Stimulated activated naive CD8-positive, alpha-beta T cell treated with anti-CD3 and anti-CD28 coated beads, Interleukin-15, amount 100 ng/mL, for 72 hours (primary cell): ENCODE measurements around the gene NFASC.

Source experiments
- ATAC-seq: fragments of 150-1000 bp; cut with Tn5 transposase; 2 replicates; pipeline ENCODE4 v1.10.0; 2021; ENCODE audit warnings: mild to moderate bottlenecking, moderate library complexity
- DNase-seq, 2 donors: peaks; one replicate each; pipeline ENCODE4 v3.0.0; 2021 to 2022
- H3K27ac Mint-ChIP-seq, 2 donors: one replicate each; pipeline ENCODE4 v1.8.0; 2022; ENCODE audit warnings: mild to moderate bottlenecking in 2 of 2, mixed read lengths in 2 of 2, moderate library complexity in 2 of 2
- H3K27me3 Mint-ChIP-seq: one replicate; pipeline ENCODE4 v1.8.0; 2022; ENCODE audit warnings: mixed read lengths
- H3K4me1 Mint-ChIP-seq: one replicate; pipeline ENCODE4 v1.8.0; 2022; ENCODE audit warnings: mild to moderate bottlenecking, mixed read lengths
- H3K4me3 Mint-ChIP-seq, 2 donors: one replicate each; pipeline ENCODE4 v1.8.0; 2022; ENCODE audit warnings: mild to moderate bottlenecking in 2 of 2, mixed read lengths in 2 of 2, moderate library complexity in 1 of 2
- H3K9me3 Mint-ChIP-seq, 2 donors: one replicate each; pipeline ENCODE4 v1.8.0; 2022; ENCODE audit warnings: mixed read lengths in 2 of 2

Gene NFASC

GRCh38 chr1:204924013-204924759, 53.5 kb downstream of the NFASC start:
- Mint-ChIP-seq H3K4me1 (no peaks in the 10 kb centered on the region), H3K4me3 (no peak overlapping the region)
- no peak for DNase-seq

GRCh38 chr1:204925701-204926100, 55.0 kb downstream of the NFASC start:
- Mint-ChIP-seq H3K4me3 (no peak overlapping the region), H3K9me3 (no peaks in the 10 kb centered on the region), H3K4me1 (no peaks in the 10 kb centered on the region), H3K27ac (no peak overlapping the region), H3K27me3 (peaks cover 19% of the 10 kb centered on the region)
- no peak for DNase-seq
- no peak for ATAC-seq

More at GRCh38 chr1:204924013-204924759, 53.5 kb downstream of the NFASC start:
- Mint-ChIP-seq H3K27me3 (peaks cover 32% of the 10 kb centered on the region), H3K9me3 (no peaks in the 10 kb centered on the region), H3K27ac (no peak overlapping the region)
- no peak for ATAC-seq

GRCh38 chr1:204927673-204928641, 57.3 kb downstream of the NFASC start:
- peaks cover 6% of the 10 kb centered on the region for H3K27me3 Mint-ChIP-seq
- H3K4me3 Mint-ChIP-seq, result no peak overlapping the region
- DNase-seq (no peak), ATAC-seq (no peak)
- H3K27ac Mint-ChIP-seq, result no peak overlapping the region
- H3K9me3 Mint-ChIP-seq, result no peaks in the 10 kb centered on the region
- no peaks in the 10 kb centered on the region for H3K4me1 Mint-ChIP-seq

GRCh38 chr1:204928671-204929486, 58.2 kb downstream of the NFASC start:
- H3K27ac Mint-ChIP-seq, result no peak overlapping the region
- H3K27me3 Mint-ChIP-seq, result no peaks in the 10 kb centered on the region
- no peaks in the 10 kb centered on the region for H3K9me3 Mint-ChIP-seq
- no peak overlapping the region for H3K4me3 Mint-ChIP-seq
- DNase-seq (no peak), ATAC-seq (no peak)
- no peaks in the 10 kb centered on the region for H3K4me1 Mint-ChIP-seq

- Mint-ChIP-seq H3K27me3 (no peaks in the 10 kb centered on the region), H3K9me3 (no peaks in the 10 kb centered on the region), H3K27ac (no peak overlapping the region), H3K4me1 (no peaks in the 10 kb centered on the region), H3K4me3 (no peak overlapping the region)
- ATAC-seq, result no peak
- DNase-seq, result no peak
Measured at GRCh38 chr1:204929487-204930154, 59.0 kb downstream of the NFASC start.

GRCh38 chr1:204930155-204930523, 59.5 kb downstream of the NFASC start:
- Mint-ChIP-seq H3K4me3 (no peak overlapping the region), H3K9me3 (no peaks in the 10 kb centered on the region), H3K4me1 (no peaks in the 10 kb centered on the region), H3K27me3 (no peaks in the 10 kb centered on the region), H3K27ac (no peak overlapping the region)
- ATAC-seq, result no peak
- DNase-seq, result no peak

- no peaks in the 10 kb centered on the region for H3K9me3 Mint-ChIP-seq
- no peak overlapping the region for H3K27ac Mint-ChIP-seq
- no peak overlapping the region for H3K4me3 Mint-ChIP-seq
- no peaks in the 10 kb centered on the region for H3K4me1 Mint-ChIP-seq
- no peaks in the 10 kb centered on the region for H3K27me3 Mint-ChIP-seq
- ATAC-seq (no peak), DNase-seq (no peak)
Measured at GRCh38 chr1:204931313-204931712, 60.7 kb downstream of the NFASC start.

- Mint-ChIP-seq H3K27ac (no peak overlapping the region), H3K4me1 (no peaks in the 10 kb centered on the region), H3K4me3 (no peak overlapping the region), H3K9me3 (no peaks in the 10 kb centered on the region), H3K27me3 (no peaks in the 10 kb centered on the region)
- DNase-seq (no peak), ATAC-seq (no peak)
Measured at GRCh38 chr1:204931768-204932572, 61.3 kb downstream of the NFASC start.

GRCh38 chr1:204932573-204932909, 61.9 kb downstream of the NFASC start:
- no peak overlapping the region for H3K27ac Mint-ChIP-seq
- ATAC-seq, result no peak
- H3K4me1 Mint-ChIP-seq, result no peaks in the 10 kb centered on the region
- no peak for DNase-seq
- no peaks in the 10 kb centered on the region for H3K9me3 Mint-ChIP-seq
- no peaks in the 10 kb centered on the region for H3K27me3 Mint-ChIP-seq
- H3K4me3 Mint-ChIP-seq, result no peak overlapping the region

GRCh38 chr1:204935155-204935554, 64.5 kb downstream of the NFASC start:
- DNase-seq, result no peak
- no peaks in the 10 kb centered on the region for H3K4me1 Mint-ChIP-seq
- H3K27me3 Mint-ChIP-seq, result no peaks in the 10 kb centered on the region
- no peak overlapping the region for H3K4me3 Mint-ChIP-seq
- no peak overlapping the region for H3K27ac Mint-ChIP-seq
- H3K9me3 Mint-ChIP-seq, result no peaks in the 10 kb centered on the region
- ATAC-seq, result no peak

GRCh38 chr1:204936765-204937164, 66.1 kb downstream of the NFASC start:
- Mint-ChIP-seq H3K4me1 (no peaks in the 10 kb centered on the region), H3K27ac (peak overlapping the region in 1 of 2 donors; percentile 17), H3K27me3 (no peaks in the 10 kb centered on the region), H3K4me3 (no peak overlapping the region), H3K9me3 (no peaks in the 10 kb centered on the region)
- no peak for ATAC-seq
- DNase-seq, result no peak

- H3K4me1 Mint-ChIP-seq, result no peaks in the 10 kb centered on the region
- H3K9me3 Mint-ChIP-seq, result no peaks in the 10 kb centered on the region
- H3K27ac Mint-ChIP-seq, result no peak overlapping the region
- H3K27me3 Mint-ChIP-seq, result no peaks in the 10 kb centered on the region
- no peak overlapping the region for H3K4me3 Mint-ChIP-seq
- DNase-seq (no peak), ATAC-seq (no peak)
Measured at GRCh38 chr1:204937901-204938300, 67.2 kb downstream of the NFASC start.

- no peak overlapping the region for H3K4me3 Mint-ChIP-seq
- H3K4me1 Mint-ChIP-seq, result no peaks in the 10 kb centered on the region
- peaks cover 8% of the 10 kb centered on the region for H3K27me3 Mint-ChIP-seq
- DNase-seq (no peak), ATAC-seq (no peak)
- H3K27ac Mint-ChIP-seq, result no peak overlapping the region
- no peaks in the 10 kb centered on the region for H3K9me3 Mint-ChIP-seq
Measured at GRCh38 chr1:204940591-204940990, 69.9 kb downstream of the NFASC start.

GRCh38 chr1:204941421-204942338, 71.0 kb downstream of the NFASC start:
- Mint-ChIP-seq H3K4me1 (no peaks in the 10 kb centered on the region), H3K27ac (no peak overlapping the region)
- peak; percentile 70 for ATAC-seq

More at GRCh38 chr1:204941421-204942338, 71.0 kb downstream of the NFASC start:
- no peak overlapping the region for H3K4me3 Mint-ChIP-seq
- peaks cover 8% of the 10 kb centered on the region for H3K27me3 Mint-ChIP-seq
- H3K9me3 Mint-ChIP-seq, result no peaks in the 10 kb centered on the region
- DNase-seq, result peak; percentile 57 to 59
